Measurements from ENCODE around the gene SERPIND1.

Gene SERPIND1

GRCh38 chr22:20758688-20759087, 15.2 kb upstream of the SERPIND1 start (continued):
- TF ChIP-seq TSHZ1 (tag by site-specific recombination; IDR thresholded peaks at IDR 0.05; ENCODE audit: borderline replicate concordance) (no peak), REST (tag by site-specific recombination; IDR thresholded peaks at IDR 0.05) (no peak), ZNF324 (tag by site-specific recombination; IDR thresholded peaks at IDR 0.05) (no peak), CTCF (tag by site-specific recombination; IDR thresholded peaks at IDR 0.05) (no peak), ZNF449 (tag by site-specific recombination; IDR thresholded peaks at IDR 0.05) (no peak), ZNF114 (tag by site-specific recombination; IDR thresholded peaks at IDR 0.05) (no peak), ZFHX2 (tag by site-specific recombination; conservative IDR thresholded peaks at IDR 0.05) (no peak), ELK4 (IDR thresholded peaks at IDR 0.05; ENCODE audit: borderline replicate concordance, low read depth, low read length) (no peak), HIC1 (tag by site-specific recombination; IDR thresholded peaks at IDR 0.05) (no peak)

GRCh38 chr22:20760084-20760483, 13.8 kb upstream of the SERPIND1 start:
- Histone ChIP-seq H3K9me3 (ENCODE audit: control insufficient read depth, insufficient read depth, low read depth, low read length) (no peaks in the 10 kb centered on the region), H3K4me1 (ENCODE audit: control insufficient read depth, insufficient read depth, low read length) (no peaks in the 10 kb centered on the region), H3K27ac (ENCODE audit: extremely low read depth, low read depth, low read length) (no peak overlapping the region), H3K36me3 (ENCODE audit: control insufficient read depth in 2 of 2, insufficient read depth in 1 of 2, low read length in 2 of 2) (peaks cover 0 to 55% of the 10 kb centered on the region in 2 experiments; a peak in 2 of 3 replicates), H3K4me3 (ENCODE audit: low read depth, low read length) (no peak overlapping the region)
- TF ChIP-seq ZNF391 (tag by site-specific recombination; IDR thresholded peaks at IDR 0.05; ENCODE audit: borderline replicate concordance, low read depth) = no peak
- CTCF ChIA-PET = interaction anchor here (1.2 to 1.6 kb wide), 3 partner anchors 12 to 24 kb away, joined by 3 to 5 read pairs (median 3); no protein-coding TSS in a partner anchor
- POLR2A ChIA-PET = no interaction called here

Measured in HEK293 (cell line).